ENCODE data around the gene FBXO28.

Gene FBXO28

DNA sequence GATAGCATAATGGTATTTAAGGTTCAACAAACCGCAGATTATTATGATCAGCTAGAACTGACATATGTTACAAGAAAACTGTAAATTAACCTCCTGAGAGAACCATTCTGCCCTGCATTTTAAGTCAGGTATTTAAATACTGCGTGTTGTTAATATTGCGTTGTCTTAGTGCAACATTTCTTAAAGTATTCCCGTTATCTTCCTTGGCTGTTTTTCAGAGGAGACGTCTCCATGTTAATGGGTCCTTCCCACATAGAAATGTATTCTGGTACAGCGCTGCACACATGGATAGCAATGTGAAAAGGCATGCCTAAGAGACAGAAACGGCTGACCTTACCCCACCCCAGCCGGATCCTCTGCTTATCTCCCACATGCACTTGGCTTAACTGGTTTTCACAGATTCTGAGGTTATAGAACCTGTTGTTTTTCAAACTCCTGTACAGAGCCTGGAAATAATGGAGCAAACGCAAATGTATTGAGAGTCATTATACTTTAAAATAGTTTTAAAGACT is 46.3 kb downstream of the FBXO28 start:
- no peak for DNase-seq

- DNase-seq, result no peak
Measured at GRCh38 chr1:224162768-224163167, 48.9 kb downstream of the FBXO28 start.

GRCh38 chr1:224163311-224163710 is 49.4 kb downstream of the FBXO28 start:
- no peak for DNase-seq

DNA sequence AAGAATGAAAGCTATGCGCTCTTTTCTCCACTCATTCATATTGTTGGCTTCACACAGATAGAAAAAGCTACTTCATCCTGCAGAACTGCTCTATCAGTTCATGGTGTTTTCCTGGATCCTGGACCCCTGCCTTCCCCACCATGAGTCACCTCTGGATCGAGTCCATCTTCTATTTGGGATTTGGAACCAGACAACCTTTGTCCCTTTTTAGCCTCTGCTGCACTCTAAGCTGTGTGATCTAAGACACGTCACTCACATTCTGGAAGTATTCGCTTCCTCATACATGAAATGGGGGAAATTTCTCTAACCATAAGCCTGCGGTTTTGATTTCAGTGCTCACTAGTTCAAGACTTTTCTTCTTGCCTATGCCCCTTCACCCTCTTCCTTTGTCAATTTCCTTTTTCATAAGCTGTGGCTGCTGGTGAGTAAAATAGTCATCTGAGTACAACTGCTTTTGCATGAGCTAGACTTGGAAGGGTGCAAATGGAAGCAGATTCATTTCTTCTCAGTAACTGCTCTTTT is 55.0 kb downstream of the FBXO28 start:
- DNase-seq, result no peak

- no peak for DNase-seq
Measured at GRCh38 chr1:224169718-224170270, 55.9 kb downstream of the FBXO28 start.

DNA sequence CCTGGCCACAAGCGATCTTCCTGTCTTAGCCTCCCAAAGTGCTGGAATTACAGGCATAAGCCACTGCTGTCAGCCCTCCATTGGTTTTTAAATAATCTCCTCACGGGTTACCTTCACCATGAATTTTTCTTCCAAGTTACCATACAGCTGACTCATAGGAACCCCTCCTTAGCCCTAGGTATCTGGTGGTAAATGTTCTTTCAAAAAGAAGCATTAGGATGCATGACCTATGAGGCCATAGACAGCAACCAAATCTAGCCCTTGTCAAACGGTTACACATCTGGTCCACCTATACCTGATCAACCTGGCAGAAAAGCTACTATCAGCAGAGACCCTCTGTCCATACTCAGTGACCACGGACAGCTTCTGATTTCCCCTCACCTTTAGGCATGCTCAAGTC is 56.4 kb downstream of the FBXO28 start:
- DNase-seq, result no peak

DNA sequence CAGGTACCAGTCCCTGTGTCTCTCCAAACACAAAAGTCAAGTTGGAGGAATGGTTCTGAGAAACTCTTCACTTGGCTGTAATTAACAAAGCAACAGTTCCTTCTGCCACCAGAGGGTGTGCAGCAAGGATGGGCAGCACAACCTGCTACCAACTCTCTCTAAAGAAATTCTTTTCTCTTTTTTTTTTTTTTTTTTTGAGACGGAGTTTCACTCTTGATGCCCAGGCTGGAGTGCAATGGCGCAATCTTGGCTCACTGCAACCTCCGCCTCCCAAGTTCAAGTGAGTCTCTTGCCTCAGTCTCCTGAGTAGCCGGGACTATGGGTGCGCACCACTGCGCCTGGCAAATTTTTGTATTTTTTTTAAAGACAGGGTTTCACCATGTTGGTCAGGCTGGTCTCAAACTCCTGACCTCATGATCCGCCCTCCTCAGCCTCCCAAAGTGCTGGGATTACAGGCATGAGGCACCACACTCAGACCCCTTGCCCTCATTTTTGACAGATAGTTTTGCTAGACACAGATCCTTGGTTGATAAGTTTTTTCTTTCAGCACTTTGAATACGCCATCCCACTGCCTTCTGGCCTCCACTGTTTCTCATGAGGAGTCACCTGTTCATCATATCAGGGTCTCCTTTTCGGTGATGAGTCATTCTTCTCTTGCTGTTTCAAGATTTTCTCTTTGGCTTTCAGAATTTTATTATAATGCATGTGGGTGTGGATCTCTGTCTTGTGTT is 57.0 kb downstream of the FBXO28 start:
- no peak for DNase-seq

DNA sequence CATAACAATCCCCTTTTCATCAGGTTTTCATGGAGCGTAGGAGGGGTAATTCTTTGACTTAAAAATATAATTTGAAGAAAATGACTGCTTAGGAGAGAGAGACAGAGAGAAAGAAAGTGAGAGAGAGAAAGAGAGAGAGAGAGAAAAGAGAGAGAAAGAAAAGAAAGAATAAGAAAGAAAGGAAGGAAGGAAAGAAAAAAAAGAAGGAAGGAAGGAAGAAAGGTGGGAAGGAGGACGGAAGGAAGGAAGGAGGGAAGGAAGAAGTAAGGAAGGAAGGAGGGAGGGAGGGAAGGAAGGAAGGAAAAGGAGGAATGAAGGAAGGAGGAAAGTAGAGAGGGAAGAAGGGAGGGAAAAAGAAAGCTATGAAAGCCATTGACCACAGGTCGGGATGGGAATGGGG is 58.3 kb downstream of the FBXO28 start:
- no peak for DNase-seq

DNA sequence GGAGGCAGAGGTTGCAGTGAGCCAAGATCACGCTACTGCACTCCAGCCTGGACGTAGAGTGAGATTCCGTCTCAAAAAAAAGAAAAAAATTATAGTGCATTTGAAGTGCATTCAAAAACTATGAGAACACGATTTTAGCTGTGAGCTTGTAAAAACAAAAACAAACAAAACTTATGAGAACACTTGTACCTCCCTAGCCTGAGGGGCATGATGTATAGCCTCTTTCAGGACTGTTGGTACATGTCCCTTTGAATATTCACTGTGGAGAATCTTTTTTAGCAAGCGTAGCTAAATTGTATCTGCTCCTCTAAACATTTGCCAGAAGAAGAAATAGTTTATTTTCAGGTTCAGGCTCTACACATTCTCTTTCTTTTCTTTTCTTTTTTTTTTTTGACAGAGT is 59.6 kb downstream of the FBXO28 start:
- no peak for DNase-seq

GRCh38 chr1:224175617-224176016 is 61.7 kb downstream of the FBXO28 start:
- DNase-seq, result no peak

DNA sequence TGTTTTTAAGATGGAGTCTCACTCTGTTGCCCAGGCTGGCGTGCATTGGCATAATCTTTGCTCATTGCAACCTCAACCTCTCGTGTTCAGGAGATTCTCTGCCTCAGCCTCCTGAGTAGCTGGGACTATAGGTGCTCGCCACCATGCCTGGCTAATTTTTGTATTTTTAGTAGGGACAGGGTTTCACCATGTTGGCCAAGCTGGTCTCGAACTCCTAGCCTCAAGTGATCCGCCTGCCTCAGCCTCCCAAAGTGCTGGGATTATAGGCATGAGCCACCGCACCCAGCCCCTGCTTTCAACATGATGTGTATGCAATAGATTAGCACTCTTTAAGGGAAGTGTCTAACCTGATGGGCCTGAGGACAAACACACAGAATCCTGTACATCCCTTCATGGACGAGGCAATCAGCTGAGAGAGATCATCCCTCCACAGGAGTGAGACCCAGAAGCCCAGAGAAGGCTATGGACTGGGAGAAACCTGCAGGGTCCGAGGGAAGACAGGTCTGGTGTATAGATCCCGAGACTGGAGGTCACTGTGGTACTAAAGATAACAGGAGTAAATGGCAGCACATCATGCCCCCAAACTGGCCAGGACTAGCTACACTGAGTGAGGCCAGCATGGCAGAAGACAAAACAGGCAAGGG is 63.6 kb downstream of the FBXO28 start:
- DNase-seq, result no peak

DNA sequence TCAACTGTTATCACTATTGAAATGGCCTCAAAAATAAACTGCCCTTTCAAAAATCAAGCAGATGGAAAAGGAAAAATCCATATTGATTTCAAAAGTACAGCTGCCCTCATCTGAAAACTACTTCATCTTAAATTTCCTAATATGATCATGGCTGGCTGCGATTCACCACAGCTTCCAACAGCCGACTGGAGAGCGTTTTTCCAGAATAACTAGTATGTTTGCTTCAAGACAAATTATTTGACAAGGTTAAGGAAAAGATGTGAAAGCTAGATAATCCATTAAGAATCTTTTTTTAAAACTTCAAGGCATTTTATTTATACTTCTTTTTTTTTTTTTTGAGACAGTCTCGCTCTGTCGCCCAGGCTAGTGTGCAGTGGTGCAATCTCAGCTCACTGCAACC is 65.0 kb downstream of the FBXO28 start:
- no peak for DNase-seq

DNA sequence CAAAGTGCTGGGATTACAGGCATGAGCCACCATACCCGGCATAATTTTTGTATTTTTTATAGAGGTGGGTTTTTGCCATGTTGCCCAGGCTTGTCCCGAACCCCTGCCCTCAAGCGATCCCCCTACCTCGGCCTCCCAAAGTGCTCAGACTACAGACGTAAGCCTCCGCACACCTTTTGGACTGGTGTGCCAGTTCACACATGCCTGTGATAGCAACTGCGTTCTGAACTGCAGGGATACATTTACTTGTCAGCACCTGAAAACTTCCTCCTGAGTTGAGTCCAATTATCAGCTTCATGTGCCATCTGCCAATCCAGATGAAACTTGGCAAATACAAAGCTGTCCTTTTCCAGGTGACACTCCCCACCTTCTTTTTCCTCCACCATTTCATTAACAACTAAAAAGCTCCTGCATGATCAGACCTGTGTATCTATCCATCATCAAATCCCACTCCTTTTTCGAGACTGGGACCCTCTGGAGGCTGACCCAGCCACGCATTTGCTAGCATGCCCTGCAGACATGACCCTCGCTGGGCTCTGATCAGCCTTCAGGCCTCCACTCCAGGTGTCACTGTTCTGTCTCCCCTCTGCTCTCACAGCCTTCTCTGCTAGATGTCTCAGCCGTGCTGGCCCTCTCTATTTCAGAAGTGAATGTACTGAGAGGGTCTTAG is 67.0 kb downstream of the FBXO28 start:
- no peak for DNase-seq

DNA sequence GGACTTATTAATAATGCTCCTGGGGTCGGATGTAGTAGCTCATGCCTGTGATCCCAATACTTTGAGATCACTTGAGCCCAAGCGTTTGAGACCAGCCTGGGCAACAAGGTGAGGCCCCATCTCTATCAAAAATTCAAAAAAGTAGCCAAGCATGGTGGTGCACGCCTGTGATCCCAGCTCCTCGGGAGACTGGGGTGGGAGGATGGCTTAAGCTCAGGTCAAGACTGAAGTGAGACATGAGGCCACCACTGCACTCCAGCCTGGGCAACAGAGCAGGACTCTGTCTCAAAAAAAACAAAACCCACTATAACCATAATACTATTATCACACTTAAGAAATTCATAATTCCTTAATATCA is 67.5 kb downstream of the FBXO28 start:
- no peak for DNase-seq

- DNase-seq, result no peak
Measured at GRCh38 chr1:224182057-224182865, 68.3 kb downstream of the FBXO28 start.

GRCh38 chr1:224182866-224183590 is 69.1 kb downstream of the FBXO28 start, which contains the start of gene DEGS1:
Gene DEGS1 (plus strand): TSS chr1:224183240. CDS start chr1:224183337, 97 bp downstream.
- DNase-seq, result peak; percentile 81

GRCh38 chr1:224183591-224184312 is 69.8 kb downstream of the FBXO28 start:
- peak; percentile 50 for DNase-seq

DNA sequence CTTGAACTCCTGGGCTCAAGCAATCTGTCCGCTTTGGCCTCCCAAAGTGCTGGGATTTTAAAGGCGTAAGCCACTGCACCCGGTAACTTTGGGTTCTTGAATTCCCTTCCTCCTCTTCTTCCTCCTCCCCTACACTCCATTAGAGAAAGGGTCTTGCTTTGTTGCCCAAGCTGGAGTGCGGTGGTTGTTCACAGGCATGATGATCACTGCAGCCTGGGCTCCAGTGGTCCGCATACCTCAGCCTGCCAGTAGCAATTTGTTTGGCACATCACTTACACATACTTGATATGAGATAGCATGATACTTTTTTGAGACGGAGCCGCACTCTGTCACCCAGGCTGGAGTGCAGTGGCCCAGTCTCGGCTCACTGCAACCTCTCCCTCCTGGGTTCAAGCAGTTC is 71.3 kb downstream of the FBXO28 start:
- no peak for DNase-seq

DNA sequence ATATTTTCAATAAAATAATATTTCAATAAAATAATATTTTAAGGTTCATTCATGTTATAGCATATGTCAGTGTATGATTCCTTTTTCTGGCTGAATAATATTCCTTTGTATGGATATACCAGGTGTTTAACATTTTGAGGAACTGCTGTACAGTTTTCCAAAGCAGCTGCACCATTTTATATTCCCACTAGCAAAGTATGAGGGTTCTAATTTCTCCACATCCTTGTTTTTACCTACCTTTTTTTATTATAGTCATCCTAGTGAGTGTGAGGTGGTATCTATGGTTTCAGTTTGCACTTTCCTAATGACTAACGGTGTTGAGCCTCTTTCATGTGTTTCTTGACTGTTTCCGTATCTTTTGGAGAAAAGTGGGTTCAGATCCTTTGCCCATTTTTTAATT is 74.4 kb downstream of the FBXO28 start:
- no peak for DNase-seq

DNA sequence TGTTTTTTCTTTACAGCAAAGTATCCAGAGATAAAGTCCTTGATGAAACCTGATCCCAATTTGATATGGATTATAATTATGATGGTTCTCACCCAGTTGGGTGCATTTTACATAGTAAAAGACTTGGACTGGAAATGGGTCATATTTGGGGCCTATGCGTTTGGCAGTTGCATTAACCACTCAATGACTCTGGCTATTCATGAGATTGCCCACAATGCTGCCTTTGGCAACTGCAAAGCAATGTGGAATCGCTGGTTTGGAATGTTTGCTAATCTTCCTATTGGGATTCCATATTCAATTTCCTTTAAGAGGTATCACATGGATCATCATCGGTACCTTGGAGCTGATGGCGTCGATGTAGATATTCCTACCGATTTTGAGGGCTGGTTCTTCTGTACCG is 75.7 kb downstream of the FBXO28 start:
- no peak for DNase-seq

Data from NCI-H2107 (cell line).